Neuron (in vitro differentiated cells): ENCODE measurements around the gene FNDC5.
A peak's percentile ranks its signal among the peaks of the same experiment; 100 is the strongest.

Experiments
- H2AFZ ChIP-seq: one replicate; pipeline ENCODE4 v1.6.1; 2013; ENCODE audit warnings: low read depth, mild to moderate bottlenecking, inconsistent platforms, low read length, moderate library complexity
- H3K27me3 ChIP-seq: one replicate; pipeline ENCODE4 v1.6.1; 2013; ENCODE audit warnings: low read length; ENCODE audit not compliant: insufficient read depth
- H3K36me3 ChIP-seq: one replicate; pipeline ENCODE4 v1.6.1; 2013; ENCODE audit warnings: low read length; ENCODE audit not compliant: insufficient read depth
- H3K4me1 ChIP-seq: one replicate; pipeline ENCODE4 v1.6.1; 2013; ENCODE audit warnings: low read length; ENCODE audit not compliant: insufficient read depth
- H3K4me3 ChIP-seq: 2 replicates; pipeline ENCODE4 v1.5.1; 2013; ENCODE audit warnings: mild to moderate bottlenecking, low read length, moderate library complexity
- H3K9me3 ChIP-seq: one replicate; pipeline ENCODE4 v1.6.1; 2013; ENCODE audit warnings: low read length

The FNDC5 gene

GRCh38 chr1:32873484-32873883 lies 2.8 kb upstream of the FNDC5 start:
- H3K4me3 ChIP-seq: no peak overlapping the region
- H3K9me3 ChIP-seq: no peaks in the 10 kb centered on the region
- H2AFZ ChIP-seq: no peak overlapping the region
- no peaks in the 10 kb centered on the region for H3K27me3 ChIP-seq
- no peaks in the 10 kb centered on the region for H3K36me3 ChIP-seq
- H3K4me1 ChIP-seq: peaks cover 28% of the 10 kb centered on the region

- Histone ChIP-seq H2AFZ (no peak overlapping the region), H3K4me3 (peak overlapping the region; percentile 40), H3K27me3 (no peaks in the 10 kb centered on the region), H3K9me3 (no peaks in the 10 kb centered on the region), H3K4me1 (peaks cover 25% of the 10 kb centered on the region), H3K36me3 (no peaks in the 10 kb centered on the region)
Observed at GRCh38 chr1:32872192-32872460, 1.4 kb upstream of the FNDC5 start.

- Histone ChIP-seq H3K9me3 (no peaks in the 10 kb centered on the region), H2AFZ (peak overlapping the region; percentile 30), H3K4me3 (peak overlapping the region; percentile 40), H3K4me1 (peaks cover 25% of the 10 kb centered on the region), H3K36me3 (no peaks in the 10 kb centered on the region), H3K27me3 (no peaks in the 10 kb centered on the region)
Observed at GRCh38 chr1:32871364-32872191, 866 bp upstream of the FNDC5 start.

GRCh38 chr1:32869923-32870614 lies 643 bp downstream of the FNDC5 start:
- H3K4me1 ChIP-seq: peaks cover 21% of the 10 kb centered on the region
- H3K4me3 ChIP-seq: peak overlapping the region; percentile 40
- no peaks in the 10 kb centered on the region for H3K9me3 ChIP-seq
- H3K27me3 ChIP-seq: no peaks in the 10 kb centered on the region
- no peak overlapping the region for H2AFZ ChIP-seq
- H3K36me3 ChIP-seq: no peaks in the 10 kb centered on the region

- peaks cover 9% of the 10 kb centered on the region for H3K36me3 ChIP-seq
Observed at GRCh38 chr1:32868806-32869455, 1.8 kb downstream of the FNDC5 start.

GRCh38 chr1:32868085-32868484 lies 2.6 kb downstream of the FNDC5 start:
- H3K36me3 ChIP-seq: peaks cover 17% of the 10 kb centered on the region
- H3K4me3 ChIP-seq: no peak overlapping the region
- H3K9me3 ChIP-seq: no peaks in the 10 kb centered on the region
- peaks cover 21% of the 10 kb centered on the region for H3K4me1 ChIP-seq
- no peaks in the 10 kb centered on the region for H3K27me3 ChIP-seq
- no peak overlapping the region for H2AFZ ChIP-seq

More at GRCh38 chr1:32868806-32869455, 1.8 kb downstream of the FNDC5 start:
- Histone ChIP-seq H3K27me3 (no peaks in the 10 kb centered on the region), H3K4me3 (no peak overlapping the region), H3K9me3 (no peaks in the 10 kb centered on the region), H3K4me1 (peaks cover 21% of the 10 kb centered on the region), H2AFZ (no peak overlapping the region)

DNA sequence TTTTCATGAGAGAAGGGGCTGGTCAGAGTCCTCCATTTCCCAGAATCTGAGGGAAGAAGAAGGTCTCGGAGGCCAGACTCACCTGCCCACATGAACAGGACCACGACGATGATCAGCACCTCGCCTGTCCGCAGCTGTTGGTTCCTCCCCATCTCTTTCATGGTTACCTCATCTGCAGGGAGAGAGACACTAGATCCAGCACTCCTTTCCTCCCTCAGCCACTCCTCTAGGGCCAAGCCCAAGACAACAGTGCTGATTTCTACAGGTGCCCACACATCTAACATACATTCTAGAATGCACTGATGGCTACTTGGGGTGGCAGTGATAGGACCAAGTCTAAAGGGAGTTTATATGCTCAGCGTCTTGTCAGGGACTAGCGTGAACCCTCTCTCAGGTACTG lies 3.0 kb downstream of the FNDC5 start:
- Histone ChIP-seq H2AFZ (no peak overlapping the region), H3K27me3 (no peaks in the 10 kb centered on the region), H3K4me1 (peaks cover 21% of the 10 kb centered on the region), H3K4me3 (no peak overlapping the region), H3K9me3 (no peaks in the 10 kb centered on the region), H3K36me3 (peaks cover 18% of the 10 kb centered on the region)

DNA sequence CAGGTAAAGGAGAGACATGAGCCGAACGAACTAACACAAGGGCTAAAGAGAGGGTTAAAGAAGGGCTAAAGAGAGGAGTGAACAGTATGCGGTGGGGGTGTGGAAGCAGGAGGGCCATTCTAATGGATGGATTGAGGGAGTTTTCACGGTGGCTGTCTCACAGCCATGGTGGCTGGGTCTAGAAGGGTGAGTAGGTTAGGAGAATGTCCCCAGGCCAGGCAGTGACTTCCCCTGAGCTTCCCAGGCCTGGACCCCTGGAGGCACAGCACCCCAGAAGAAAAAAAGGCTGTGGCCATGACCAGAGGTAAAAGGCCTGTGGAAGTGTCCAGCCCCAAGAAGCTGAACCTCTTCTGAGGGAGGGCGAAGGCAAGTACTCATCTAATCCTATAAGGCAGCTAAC lies 3.6 kb downstream of the FNDC5 start:
- peaks cover 19% of the 10 kb centered on the region for H3K4me1 ChIP-seq
- H3K27me3 ChIP-seq: no peaks in the 10 kb centered on the region
- no peak overlapping the region for H3K4me3 ChIP-seq
- no peak overlapping the region for H2AFZ ChIP-seq
- no peaks in the 10 kb centered on the region for H3K9me3 ChIP-seq
- H3K36me3 ChIP-seq: peaks cover 23% of the 10 kb centered on the region

- no peaks in the 10 kb centered on the region for H3K9me3 ChIP-seq
- H2AFZ ChIP-seq: no peak overlapping the region
- peaks cover 30% of the 10 kb centered on the region for H3K36me3 ChIP-seq
- H3K4me1 ChIP-seq: peaks cover 9% of the 10 kb centered on the region
- H3K4me3 ChIP-seq: no peak overlapping the region
- no peaks in the 10 kb centered on the region for H3K27me3 ChIP-seq
Observed at GRCh38 chr1:32865639-32866405, 4.9 kb downstream of the FNDC5 start.

DNA sequence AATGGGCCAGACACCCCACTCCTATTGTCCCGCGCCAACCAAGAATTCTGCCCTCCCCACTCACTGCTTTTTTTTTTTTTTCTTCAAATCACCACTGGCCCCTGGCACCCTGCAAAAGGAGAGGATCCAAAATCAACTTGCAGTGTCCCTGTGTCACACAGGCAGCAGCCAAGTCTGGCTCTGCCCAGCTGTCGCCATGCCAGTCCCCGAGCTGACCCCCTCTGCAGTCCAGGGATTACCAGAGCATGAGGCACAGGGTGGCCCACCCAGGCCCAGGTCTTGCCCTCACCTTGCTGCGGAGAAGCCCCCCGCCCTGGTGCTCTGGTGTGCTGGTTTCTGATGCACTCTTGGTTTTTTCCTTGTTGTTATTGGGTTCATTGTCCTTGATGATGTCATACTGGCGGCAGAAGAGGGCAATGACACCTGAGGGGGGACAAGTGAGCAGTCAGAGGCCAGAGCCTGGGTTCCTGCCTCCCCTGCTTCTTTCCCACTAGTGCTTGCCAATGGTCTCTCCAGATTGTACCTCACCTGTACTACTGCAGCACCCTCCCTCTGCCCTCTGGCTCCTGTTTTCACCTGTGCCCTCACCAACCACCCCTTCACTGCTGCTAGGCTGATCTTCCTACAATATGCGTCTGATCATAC lies 6.2 kb downstream of the FNDC5 start:
- Histone ChIP-seq H3K36me3 (peaks cover 31% of the 10 kb centered on the region), H2AFZ (no peak overlapping the region), H3K9me3 (no peaks in the 10 kb centered on the region), H3K4me1 (no peaks in the 10 kb centered on the region), H3K27me3 (no peaks in the 10 kb centered on the region), H3K4me3 (no peak overlapping the region)

GRCh38 chr1:32863881-32864245 lies 6.8 kb downstream of the FNDC5 start:
- Histone ChIP-seq H3K9me3 (no peaks in the 10 kb centered on the region), H3K4me3 (no peak overlapping the region), H2AFZ (no peak overlapping the region), H3K4me1 (no peaks in the 10 kb centered on the region), H3K36me3 (peaks cover 31% of the 10 kb centered on the region), H3K27me3 (no peaks in the 10 kb centered on the region)

DNA sequence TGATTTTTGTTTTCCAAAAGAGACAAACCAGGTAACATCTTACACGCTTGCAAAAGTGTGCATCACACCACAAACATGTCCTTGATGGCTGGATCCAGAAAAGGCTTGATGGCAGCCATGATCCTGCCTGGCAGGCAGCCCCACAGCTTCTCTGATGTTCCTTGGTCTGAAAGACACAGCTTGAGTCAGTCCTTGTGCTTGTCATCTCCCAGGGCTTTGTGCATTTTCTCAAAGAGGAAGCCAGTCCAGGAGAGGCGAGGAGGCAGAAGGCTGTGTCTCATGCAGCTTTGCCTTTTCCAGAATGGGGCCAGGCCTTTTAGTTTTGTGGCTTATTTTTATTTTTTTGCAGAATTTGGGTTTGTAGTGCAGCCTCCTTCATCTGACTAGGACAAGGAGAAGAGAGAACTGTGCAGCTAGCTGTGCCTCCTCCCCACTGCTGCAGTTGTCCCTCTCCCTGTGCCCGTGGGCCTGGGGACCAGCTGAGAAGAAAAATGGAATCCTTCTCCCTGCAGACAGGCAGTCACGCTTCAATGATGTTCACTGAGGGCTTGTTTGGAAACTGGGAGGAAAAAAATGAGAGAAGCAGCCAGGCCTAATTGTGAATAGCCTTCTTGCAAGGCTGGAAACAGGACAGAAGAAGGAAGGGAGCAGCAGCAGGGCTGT lies 7.4 kb downstream of the FNDC5 start:
- Histone ChIP-seq H3K36me3 (peaks cover 31% of the 10 kb centered on the region), H3K4me3 (no peak overlapping the region), H3K4me1 (no peaks in the 10 kb centered on the region), H2AFZ (no peak overlapping the region), H3K9me3 (no peaks in the 10 kb centered on the region), H3K27me3 (no peaks in the 10 kb centered on the region)
